ENCODE results near the gene NDUFAF7. TPM values are rescaled to one million over a fixed set of nuclear protein-coding genes. Genes with fewer than 3 reads are reported as not detected.
A peak's percentile ranks its signal among the peaks of the same experiment; 100 is the strongest.
"Not testable (repeated sequence)": the region's sequence is repeated elsewhere in the genome, so short reads cannot be mapped to it uniquely, and the experiment has no call there.

NDUFAF7 gene
- total RNA-seq, 1 donor from 2014 or later, result 22.4 TPM

DNA sequence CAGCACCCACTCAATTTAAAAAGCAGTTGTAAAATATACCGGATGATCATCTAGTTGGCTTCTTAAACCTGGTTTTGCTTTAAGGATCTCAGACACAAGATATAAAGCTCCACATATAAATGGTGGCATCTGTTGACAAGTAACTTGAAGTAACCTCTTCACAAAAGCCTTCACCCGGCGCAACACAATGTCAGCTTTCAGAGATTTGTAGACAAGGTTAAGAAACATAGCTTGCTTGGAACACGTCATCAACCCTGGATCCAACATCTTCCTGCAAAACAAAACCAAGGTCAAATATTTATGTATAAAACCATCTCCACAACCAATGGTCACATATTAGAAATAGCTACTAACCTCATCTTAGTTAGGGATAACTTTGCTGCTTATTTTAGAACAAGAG, 8.3 kb upstream of the NDUFAF7 start:
- CTCF ChIA-PET, result no interaction called here
- DNase-seq, result no peak
- TF ChIP-seq CTCF (IDR thresholded peaks at IDR 0.05), result no peak
- no peak overlapping the region for H3K4me3 Mint-ChIP-seq
- POLR2A ChIA-PET, result no interaction called here
- H3K4me1 Mint-ChIP-seq, result peaks cover 27% of the 10 kb centered on the region
- intact Hi-C loops (cut with micrococcal nuclease), result no loop called here
- ATAC-seq (ENCODE audit: low read depth), result no peak
- no peak overlapping the region for H3K27ac Mint-ChIP-seq
- H3K27me3 Mint-ChIP-seq, result no peaks in the 10 kb centered on the region
- H3K9me3 Mint-ChIP-seq, result no peaks in the 10 kb centered on the region
- H3K36me3 Mint-ChIP-seq (ENCODE audit: low read depth), result peaks cover 81% of the 10 kb centered on the region

GRCh38 chr2:37224063-37224462, 7.4 kb upstream of the NDUFAF7 start:
- DNase-seq, result no peak
- H3K27ac Mint-ChIP-seq, result no peak overlapping the region
- CTCF ChIA-PET, result no interaction called here
- no peak for ATAC-seq (ENCODE audit: low read depth)
- intact Hi-C loops (cut with micrococcal nuclease), result no loop called here
- POLR2A ChIA-PET, result no interaction called here
- no peak for TF ChIP-seq CTCF (IDR thresholded peaks at IDR 0.05)
- peaks cover 29% of the 10 kb centered on the region for H3K4me1 Mint-ChIP-seq
- peaks cover 73% of the 10 kb centered on the region for H3K36me3 Mint-ChIP-seq (ENCODE audit: low read depth)
- H3K9me3 Mint-ChIP-seq, result no peaks in the 10 kb centered on the region
- no peaks in the 10 kb centered on the region for H3K27me3 Mint-ChIP-seq
- no peak overlapping the region for H3K4me3 Mint-ChIP-seq

DNA sequence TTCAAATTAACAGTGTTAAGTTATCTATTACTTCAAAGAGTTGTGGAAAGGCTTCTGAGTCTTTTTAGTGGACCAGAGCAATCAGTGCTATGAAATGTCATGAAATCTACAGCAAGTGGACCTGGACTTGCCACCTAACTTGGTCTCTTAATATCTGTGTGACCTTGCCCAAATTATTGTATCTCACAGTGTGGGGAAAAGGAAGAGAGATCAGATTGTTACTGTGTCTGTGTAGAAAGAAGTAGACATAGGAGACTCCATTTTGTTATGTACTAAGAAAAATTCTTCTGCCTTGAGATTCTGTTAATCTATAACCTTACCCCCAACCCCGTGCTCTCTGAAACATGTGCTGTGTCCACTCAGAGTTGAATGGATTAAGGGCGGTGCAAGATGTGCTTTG, 6.3 kb upstream of the NDUFAF7 start:
- H3K27me3 Mint-ChIP-seq; intact Hi-C loops (cut with micrococcal nuclease); CTCF ChIA-PET; ATAC-seq (ENCODE audit: low read depth); DNase-seq; POLR2A ChIA-PET; H3K9me3 Mint-ChIP-seq; H3K4me3 Mint-ChIP-seq: not testable (repeated sequence)
- H3K36me3 Mint-ChIP-seq (ENCODE audit: low read depth), result peaks cover 66% of the 10 kb centered on the region
- H3K4me1 Mint-ChIP-seq, result peaks cover 29% of the 10 kb centered on the region
- H3K27ac Mint-ChIP-seq, result peak overlapping the region; percentile 30

- intact Hi-C loops (cut with micrococcal nuclease), result no loop called here
- DNase-seq (no peak), ATAC-seq (ENCODE audit: low read depth) (no peak)
- Mint-ChIP-seq H3K27me3 (no peaks in the 10 kb centered on the region), H3K27ac (no peak overlapping the region), H3K36me3 (ENCODE audit: low read depth) (peaks cover 49% of the 10 kb centered on the region), H3K9me3 (no peaks in the 10 kb centered on the region), H3K4me3 (no peak overlapping the region), H3K4me1 (peaks cover 29% of the 10 kb centered on the region)
- ChIA-PET POLR2A (no interaction called here), CTCF (no interaction called here)
- no peak for TF ChIP-seq CTCF (IDR thresholded peaks at IDR 0.05)
These were observed 4.6 kb upstream of the NDUFAF7 start for GRCh38 chr2:37226863-37227262.

GRCh38 chr2:37228788-37229187, 2.7 kb upstream of the NDUFAF7 start:
- intact Hi-C loops (cut with micrococcal nuclease), result no loop called here
- no peaks in the 10 kb centered on the region for H3K27me3 Mint-ChIP-seq
- no peak overlapping the region for H3K27ac Mint-ChIP-seq
- DNase-seq, result no peak
- peaks cover 33% of the 10 kb centered on the region for H3K36me3 Mint-ChIP-seq (ENCODE audit: low read depth)
- ATAC-seq (ENCODE audit: low read depth), result no peak
- ChIA-PET CTCF (no interaction called here), POLR2A (interaction anchor here (0.6 kb wide), 1 partner anchor 55 kb away, joined by 5 read pairs; no protein-coding TSS in a partner anchor)
- H3K9me3 Mint-ChIP-seq, result no peaks in the 10 kb centered on the region
- H3K4me3 Mint-ChIP-seq, result no peak overlapping the region
- H3K4me1 Mint-ChIP-seq, result peaks cover 27% of the 10 kb centered on the region
- TF ChIP-seq CTCF (IDR thresholded peaks at IDR 0.05), result no peak

DNA sequence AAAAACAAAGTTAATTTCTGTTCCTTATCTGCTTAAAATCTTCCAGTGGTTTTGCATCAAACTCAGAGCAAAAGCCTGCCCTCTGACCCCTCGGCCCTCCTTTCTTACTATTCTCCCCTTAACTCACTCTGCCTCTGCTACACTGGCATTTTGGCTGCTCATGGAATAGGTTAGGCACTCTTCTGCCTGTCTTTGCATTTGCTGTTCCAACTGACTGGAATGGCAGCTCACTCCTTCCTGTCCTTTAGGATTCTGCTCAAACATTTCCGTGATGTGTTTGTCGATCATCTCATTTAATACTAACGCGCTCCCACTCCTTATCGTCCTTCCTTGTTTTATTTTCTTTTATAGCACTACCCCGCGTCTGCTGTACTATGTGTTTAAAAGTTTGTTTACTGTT, 877 bp upstream of the NDUFAF7 start:
- DNase-seq (no peak), ATAC-seq (ENCODE audit: low read depth) (no peak)
- no peak for TF ChIP-seq CTCF (IDR thresholded peaks at IDR 0.05)
- no peaks in the 10 kb centered on the region for H3K9me3 Mint-ChIP-seq
- H3K27ac Mint-ChIP-seq, result no peak overlapping the region
- intact Hi-C loops (cut with micrococcal nuclease), result loop anchor here (2.0 kb wide), 2 partner anchors 74 to 146 kb away; partner anchors contain the start of genes EIF2AK2, GPATCH11 and HEATR5B
- no peaks in the 10 kb centered on the region for H3K27me3 Mint-ChIP-seq
- peaks cover 34% of the 10 kb centered on the region for H3K36me3 Mint-ChIP-seq (ENCODE audit: low read depth)
- POLR2A ChIA-PET, result no interaction called here
- CTCF ChIA-PET, result no interaction called here
- H3K4me3 Mint-ChIP-seq, result no peak overlapping the region
- H3K4me1 Mint-ChIP-seq, result peaks cover 21% of the 10 kb centered on the region

Measured in activated B cell treated with CpG ODN at 0.5 μM for 24 hours (primary cell).